GM21526 (cell line): ENCODE measurements around the gene PCDH9.
"Not testable (repeated sequence)": the region's sequence is repeated elsewhere in the genome, so short reads cannot be mapped to it uniquely, and the experiment has no call there.

Experiments used
- ATAC-seq: cut with Tn5 transposase; IDR thresholded peaks from one replicate; pipeline ENCODE4 v1.9.1; 2021; ENCODE audit warnings: moderate library complexity; ENCODE audit not compliant: unreplicated experiment, low FRiP score

The PCDH9 gene

DNA sequence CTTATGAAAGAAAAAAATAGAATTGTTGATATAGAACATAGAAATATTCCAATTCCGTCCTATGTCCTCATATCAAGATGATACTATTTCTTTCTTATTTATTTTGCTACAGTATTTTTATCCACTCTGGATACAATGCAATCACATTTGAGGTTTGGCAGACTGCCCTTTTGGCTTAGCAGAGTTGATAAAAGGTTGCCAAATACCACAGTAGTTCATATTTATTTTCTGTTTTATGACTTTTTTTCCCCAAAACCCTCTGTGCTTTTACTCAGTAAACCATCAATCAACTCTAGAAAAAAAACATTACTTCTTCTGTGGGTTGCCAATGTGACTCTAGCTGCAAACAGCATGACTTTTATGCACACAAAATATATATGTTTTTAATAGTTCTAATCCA is 424.5 kb downstream of the PCDH9 start:
- ATAC-seq = no peak

DNA sequence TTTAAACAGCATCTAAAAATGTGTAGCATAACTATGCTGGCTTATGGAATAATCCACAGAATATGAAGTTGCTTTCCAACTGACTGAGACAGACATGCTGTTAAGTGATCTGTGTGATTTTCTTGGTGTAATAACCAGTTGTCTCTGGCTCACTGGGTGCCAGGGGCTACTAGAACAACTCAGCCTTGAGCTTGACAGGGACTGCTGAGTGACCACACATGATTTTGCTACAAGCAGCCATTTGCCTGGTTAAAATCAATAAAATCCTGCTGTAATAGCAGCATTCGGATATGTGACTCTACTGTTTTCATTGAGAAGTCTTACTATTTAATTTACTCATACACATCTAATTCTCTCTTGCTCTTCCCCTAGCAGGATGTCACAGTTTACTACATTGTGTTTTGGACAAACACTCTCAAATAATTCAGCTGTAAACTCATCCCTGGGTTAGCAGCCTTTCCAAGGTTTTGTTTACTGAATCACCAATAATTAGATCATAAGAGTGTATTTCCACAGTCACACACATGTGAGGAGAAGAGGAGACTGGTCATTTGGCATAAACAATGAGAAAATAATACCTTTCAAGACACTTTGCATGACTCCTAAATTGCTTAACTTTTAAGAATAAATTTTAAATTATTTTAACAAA is 426.2 kb downstream of the PCDH9 start:
- ATAC-seq = no peak

DNA sequence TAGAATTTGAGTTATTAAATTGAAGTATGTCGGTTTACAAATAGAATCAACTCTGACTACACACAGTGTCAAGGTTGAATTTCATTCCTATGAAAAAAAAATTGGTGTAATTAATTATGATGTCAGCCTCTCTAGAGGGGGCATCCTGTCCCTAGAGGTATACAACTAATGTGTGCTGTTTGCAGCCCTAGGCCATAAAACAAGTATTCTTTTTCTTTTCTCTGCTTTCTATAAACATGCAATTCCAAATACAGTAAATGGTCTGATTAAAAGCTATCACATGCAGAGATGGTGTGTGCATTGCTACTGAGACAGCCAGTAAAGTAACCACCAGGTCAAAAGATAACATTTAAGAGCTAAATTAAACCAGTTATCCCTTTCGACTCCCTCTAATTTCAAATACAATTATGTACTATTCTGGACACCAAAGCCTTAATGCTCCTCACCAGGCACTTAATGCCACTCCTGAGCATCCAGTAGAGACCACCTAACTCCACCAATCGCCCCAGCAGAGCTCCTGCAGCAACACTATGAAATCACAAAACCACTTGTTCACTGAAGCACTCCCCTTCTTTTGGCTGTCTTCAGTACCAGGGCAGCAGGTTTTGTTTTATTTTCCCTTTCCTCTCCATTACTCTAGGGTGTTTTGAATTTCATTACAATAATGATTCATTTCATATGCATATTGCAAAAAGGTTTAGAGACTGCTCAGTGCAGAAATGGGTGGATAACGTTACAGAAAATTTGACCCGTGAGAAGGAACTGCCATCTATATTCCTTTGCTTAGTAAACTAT is 426.9 kb downstream of the PCDH9 start:
- ATAC-seq = no peak

DNA sequence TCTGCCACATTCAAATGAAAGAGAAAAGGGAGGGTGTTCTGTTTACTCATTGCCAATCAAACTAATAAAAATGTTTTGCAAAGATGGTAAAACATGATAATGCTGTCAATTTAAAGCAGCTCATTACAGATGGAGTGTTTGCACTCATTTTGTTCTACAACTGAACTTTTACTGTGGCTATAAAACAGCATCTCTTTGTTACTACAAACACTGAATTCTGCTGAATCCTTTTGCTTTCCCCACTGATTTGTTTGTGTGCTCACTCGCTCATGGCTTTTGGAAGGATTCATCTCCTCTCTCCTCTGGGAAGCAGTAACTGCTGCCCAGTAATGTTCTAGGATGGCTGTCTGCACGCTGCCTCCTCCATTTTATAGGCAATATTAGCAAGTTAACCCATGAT is 434.5 kb downstream of the PCDH9 start:
- ATAC-seq = no peak

DNA sequence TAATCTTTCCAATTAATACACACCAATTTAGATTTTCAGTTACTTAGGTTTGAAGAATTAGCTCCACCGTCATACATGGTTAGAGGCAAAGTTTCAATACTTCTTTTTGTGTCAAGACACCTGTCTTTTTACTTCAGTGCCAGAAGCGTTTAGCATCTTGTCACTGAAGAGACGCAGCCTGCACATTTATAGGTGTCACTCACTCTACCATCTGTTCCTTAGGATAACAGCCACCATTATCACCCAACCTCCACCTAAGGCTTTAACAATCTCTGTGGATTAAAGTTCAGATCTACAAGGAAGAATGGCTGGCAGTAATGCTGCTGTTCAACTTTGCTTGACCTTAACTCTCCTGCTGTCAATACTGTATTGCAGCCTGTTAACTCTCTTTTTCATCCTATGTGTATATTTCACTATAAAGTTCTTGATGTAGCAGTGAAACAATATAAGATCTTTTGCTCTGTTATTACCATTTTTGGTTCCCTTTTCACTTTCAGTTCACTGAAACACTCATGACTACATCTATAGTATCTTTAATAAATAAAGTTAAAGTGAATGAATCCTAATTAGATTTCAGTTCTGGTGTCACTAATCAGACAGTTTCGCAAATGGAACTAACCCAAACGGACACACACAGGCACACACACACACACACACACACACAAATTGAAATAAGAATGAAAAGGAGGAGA is 435.6 kb downstream of the PCDH9 start:
- peak; percentile 87 for ATAC-seq

DNA sequence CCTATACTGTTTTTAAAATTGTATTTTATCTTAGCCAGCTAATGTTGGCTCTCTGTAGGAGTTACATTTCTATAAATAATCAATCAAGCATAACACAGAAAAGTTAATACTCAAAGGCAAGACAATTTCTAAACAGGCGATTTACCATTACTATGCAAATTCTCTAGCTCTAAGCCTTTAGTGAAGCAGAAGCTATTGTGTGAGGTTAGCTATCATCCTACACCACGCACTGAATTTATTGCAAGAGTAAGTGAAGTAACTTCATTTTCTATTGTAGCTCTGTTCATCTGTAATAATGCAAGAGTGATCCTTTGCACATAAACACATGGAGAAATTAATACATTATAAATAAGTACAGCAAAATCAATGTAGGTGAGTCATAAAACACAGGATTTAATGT is 439.3 kb downstream of the PCDH9 start:
- ATAC-seq = no peak

- ATAC-seq = no peak
These were observed 448.9 kb downstream of the PCDH9 start for GRCh38 chr13:66781241-66781640.

DNA sequence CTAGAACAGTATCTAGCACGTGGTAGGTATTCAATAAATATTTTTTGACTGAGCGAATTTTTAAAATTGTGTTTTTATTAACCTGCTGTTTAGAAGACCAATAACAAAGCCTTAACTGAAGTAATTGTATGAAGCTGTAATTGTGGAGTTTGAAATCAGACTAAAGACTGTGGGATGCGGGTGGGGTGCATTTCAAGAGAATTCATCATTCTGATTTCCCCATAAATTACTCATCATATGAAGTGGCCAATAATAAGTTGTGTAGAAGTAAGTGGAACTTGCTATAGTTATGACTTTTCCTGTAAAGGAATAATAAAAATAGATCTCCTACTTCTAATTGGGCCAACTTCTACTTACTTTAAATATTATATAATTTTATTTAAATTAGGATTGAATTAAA is 449.3 kb downstream of the PCDH9 start:
- no peak for ATAC-seq

DNA sequence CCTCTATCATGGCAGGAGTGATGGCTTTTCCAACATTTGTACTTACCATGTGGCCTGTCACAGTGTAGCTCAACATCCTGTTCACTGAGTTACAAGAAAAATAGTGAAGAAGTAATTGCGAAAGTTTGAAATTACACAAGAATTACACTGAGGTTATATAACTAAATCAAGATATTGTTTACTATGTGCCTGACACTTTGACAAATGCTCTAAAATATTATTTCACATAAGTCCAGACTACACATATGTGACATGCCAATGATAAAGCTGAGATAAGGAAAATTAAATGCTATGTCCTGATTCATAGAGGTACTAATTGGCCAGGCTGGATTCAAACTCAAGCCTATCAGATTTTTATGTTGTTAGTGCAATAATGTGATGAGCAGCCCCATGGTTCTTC is 451.7 kb downstream of the PCDH9 start:
- no peak for ATAC-seq

GRCh38 chr13:66775196-66775595 is 454.9 kb downstream of the PCDH9 start:
- no peak for ATAC-seq

- ATAC-seq = no peak
These were observed 456.1 kb downstream of the PCDH9 start for GRCh38 chr13:66774046-66774445.

DNA sequence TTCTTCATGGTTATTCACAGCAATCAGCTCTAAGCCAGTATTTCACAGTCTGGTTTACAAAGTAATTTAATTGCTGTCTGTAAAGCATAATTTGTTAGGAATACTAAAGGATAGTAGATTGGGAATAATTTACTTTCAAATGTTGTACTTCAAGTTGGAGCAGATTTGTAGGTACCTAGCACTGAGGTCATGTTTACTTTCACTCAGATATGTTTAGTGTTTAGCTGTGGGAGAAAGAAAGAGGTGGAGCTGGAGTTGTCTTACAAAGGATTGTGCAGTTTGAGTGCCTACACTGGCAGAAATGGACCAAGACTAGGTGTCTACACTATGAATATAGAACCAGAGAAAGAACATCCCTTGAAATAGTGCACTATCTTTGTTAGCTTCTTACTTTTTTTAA is 464.6 kb downstream of the PCDH9 start:
- no peak for ATAC-seq

DNA sequence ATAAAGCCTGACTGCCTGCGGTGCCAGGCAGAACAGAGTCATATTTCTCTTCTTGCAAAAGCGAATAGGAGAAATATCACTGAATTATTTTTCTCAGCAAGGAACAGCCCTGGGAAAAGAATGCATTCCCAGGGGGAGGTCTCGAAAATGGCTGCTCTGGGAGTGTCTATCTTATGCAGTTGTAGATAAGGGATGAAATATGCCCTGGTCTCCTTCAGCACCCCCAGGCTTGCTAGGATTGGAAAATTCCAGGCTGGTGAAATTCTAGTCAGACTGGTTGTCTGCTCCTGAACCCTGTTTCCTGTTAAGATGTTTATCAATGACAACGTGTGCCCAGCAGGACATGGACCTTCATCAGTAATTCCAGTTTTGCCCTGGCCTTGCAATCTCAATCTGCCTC is 469.5 kb downstream of the PCDH9 start:
- not testable (repeated sequence) for ATAC-seq

- no peak for ATAC-seq
These were observed 470.2 kb downstream of the PCDH9 start for GRCh38 chr13:66759919-66760318.

- ATAC-seq = no peak
These were observed 478.4 kb downstream of the PCDH9 start for GRCh38 chr13:66751691-66752090.

- no peak for ATAC-seq
These were observed 481.4 kb downstream of the PCDH9 start for GRCh38 chr13:66748712-66749111.

DNA sequence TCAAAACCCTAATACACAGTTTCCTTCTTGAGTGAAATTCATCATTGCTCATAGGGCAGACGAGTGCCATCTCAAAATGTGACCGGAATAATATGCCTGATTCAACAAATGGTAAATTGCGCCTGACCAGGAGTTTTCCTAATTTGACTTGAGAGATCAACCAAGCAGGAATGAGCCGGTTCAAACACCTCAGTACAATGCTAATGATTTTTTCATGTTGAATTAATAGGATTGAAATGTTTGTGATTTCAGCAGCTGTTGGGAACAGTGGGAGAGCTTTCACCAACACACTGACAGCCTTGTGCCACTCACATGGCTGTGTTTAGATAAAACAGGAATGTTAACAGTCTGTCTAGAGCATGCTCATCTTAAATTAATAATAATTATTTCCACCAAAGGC is 484.8 kb downstream of the PCDH9 start:
- ATAC-seq = no peak

DNA sequence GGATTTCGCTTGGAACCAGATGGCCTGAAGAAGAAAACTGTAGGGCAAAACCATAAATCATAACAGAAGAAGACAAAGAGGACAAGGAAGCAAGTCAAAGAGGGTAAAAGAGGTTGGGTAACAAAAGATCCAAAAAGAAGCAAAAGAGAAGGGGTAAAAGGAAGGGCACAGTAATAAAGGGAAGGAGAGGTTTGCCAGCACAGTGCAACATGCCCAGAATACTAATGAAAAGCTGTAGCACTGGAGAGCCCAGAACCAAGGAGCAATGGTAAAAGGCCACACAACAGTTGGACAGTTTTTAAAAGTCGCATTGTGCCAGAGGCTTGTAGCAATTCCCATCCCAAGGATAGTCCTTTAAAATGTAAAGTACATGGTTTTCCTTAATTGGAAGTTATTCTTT is 506.6 kb downstream of the PCDH9 start:
- ATAC-seq = no peak

GRCh38 chr13:66716538-66716937 is 513.6 kb downstream of the PCDH9 start:
- ATAC-seq = no peak

DNA sequence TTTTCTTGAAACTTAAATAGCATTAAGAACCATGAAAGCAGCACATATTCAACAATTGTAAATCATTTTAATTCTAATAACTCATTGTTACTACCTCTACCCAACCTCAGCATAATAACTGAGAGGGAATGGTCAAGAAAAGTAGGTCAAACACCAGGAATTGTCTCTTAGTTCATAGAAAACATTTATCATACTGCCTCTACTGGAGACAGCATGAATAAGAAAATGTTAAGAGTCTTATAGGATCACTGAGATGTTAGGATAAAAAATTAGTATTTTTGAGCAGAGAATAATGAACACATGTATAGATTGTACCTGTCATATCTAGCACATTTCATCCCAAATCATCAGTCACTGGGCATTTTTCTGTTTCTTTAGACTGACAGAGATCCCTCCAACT is 515.3 kb downstream of the PCDH9 start:
- ATAC-seq = no peak

DNA sequence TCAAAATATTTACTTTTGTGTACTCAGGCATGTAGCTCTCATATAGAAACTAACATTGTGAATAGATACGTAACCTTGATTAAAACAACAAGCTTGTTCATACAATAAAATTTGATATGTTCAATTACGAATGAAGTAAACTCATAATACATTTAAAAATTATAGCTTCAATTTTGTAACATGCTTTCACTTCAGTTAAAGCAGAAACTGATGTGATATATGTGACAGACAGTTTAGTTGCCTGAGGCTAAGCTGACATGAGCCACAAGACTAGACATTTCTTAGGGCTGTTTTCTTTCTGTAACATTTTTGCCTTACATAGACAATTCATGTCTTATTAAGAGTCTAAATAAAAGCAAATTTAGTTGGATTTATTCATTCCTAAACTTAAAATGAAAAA is 526.0 kb downstream of the PCDH9 start:
- no peak for ATAC-seq

DNA sequence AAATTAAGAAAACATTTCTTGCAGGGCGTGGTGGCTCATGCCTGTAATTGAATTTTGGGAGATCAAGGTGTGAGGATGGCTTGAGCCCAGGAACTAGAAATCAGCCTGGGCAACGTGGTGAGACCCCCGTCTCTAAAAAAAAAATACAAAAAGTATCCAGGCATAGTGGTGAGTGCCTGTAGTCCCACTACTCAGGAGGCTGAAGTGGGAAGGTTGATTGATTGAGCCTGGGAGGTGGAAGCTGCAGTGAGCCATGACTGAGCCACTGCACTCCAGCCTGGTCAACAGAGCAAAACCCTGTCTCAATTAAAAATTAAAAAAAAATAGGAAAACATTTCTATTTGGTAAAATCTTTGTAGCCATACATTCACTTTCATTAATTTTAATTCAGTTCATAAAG is 526.5 kb downstream of the PCDH9 start:
- no peak for ATAC-seq
